Measurements from ENCODE around the gene MYL5. TPM values are rescaled to one million over a fixed set of nuclear protein-coding genes. Genes with fewer than 3 reads are reported as not detected.

Gene MYL5
- total and polyA plus RNA-seq, 2 of the 13 experiments (the other 11 are each of a cell fraction or from before 2014, with no cell fraction given): 6.5 to 16.0 TPM

DNA sequence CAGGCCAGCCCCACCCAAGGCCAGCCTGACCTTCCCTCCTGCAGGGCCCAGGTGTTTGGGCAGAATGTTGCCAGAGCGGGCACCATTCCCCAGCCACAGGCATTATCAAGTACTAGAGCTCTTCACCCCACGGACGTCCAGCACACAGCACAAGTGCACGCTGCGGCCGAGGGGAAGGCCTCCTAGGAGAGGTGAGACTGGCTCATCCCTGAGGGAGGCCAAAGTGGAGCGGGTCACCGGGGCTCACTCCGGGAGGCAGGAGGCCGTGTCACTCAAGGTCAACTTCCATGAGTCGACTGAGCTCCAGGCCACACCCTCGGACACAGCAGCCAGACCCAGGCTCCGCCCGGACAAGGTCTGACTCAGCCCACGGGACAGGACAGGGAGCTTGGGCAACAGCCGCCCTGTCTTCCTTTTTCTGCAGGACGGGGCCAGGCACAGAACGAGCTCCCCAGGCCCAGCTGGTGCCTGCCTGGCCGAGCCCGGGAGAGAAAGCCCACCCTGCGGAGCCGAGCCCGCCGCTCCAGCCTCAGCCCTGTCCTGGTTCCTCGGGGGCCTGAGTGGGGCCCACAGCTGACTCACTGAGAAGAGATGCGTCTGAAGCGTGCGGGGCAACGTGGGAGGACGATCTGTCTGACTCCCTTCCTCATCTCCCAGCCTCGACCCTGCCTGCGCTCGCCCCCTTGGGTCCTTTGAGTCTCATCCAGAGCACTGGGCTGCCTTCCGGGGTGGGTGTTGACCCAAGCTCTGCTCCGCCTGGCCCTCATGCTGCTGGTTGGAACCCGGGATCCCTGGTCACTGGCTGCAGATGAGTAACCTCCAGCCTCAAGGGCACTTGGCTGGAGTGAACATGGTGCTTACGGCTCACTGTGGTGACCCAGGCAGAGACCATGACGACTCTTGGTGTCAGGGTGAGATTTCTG lies 13.0 kb downstream of the MYL5 start (continued):
- TF ChIP-seq, protein P1, sequence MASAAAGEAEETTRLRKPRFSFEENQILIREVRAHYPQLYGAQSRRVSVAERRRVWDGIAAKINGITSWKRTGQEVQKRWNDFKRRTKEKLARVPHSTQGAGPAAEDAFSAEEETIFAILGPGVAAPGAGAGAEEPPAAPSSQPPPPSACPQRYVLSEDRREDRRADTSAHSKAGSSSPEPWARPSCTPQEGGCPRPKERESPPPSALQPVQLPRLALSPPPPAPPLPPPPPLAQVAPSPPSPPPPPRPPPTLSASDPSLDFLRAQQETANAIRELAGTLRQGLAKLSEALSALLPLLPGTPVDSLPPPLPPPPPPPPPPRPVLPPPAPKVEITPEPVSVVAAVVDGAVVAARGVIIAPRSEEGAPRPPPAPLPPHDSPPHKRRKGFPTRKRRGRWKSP (CRISPR knock-in tag; IDR thresholded peaks at IDR 0.05): no peak
- TF ChIP-seq KDM4B (CRISPR knock-in tag; IDR thresholded peaks at IDR 0.05) (no peak; the same call in 1 of the 2 replicates), NONO (IDR thresholded peaks at IDR 0.05) (no peak), NONO (CRISPR knock-in tag; conservative IDR thresholded peaks at IDR 0.05) (peak; percentile 39), GABPA (IDR thresholded peaks at IDR 0.05; ENCODE audit: low read depth, low read length) (no peak), GABPA (CRISPR knock-in tag; IDR thresholded peaks at IDR 0.05; ENCODE audit: low read depth) (no peak), ERF (CRISPR knock-in tag; IDR thresholded peaks at IDR 0.05) (no peak; the same call in none of the 2 replicates), ZNF430 (CRISPR knock-in tag; IDR thresholded peaks at IDR 0.05) (no peak; the same call in 1 of the 2 replicates), NR3C1 (CRISPR knock-in tag; IDR thresholded peaks at IDR 0.05) (no peak), NKX3-1 (CRISPR knock-in tag; IDR thresholded peaks at IDR 0.05) (peak; percentile 70; the same call in 1 of the 2 replicates), CEBPG (CRISPR knock-in tag; IDR thresholded peaks at IDR 0.05) (peak; percentile 69), DNMT3B (CRISPR knock-in tag; conservative IDR thresholded peaks at IDR 0.05) (peak; percentile 85; the same call in 1 of the 2 replicates), ZNF780A (CRISPR knock-in tag; IDR thresholded peaks at IDR 0.05) (no peak), ZNF251 (CRISPR knock-in tag; IDR thresholded peaks at IDR 0.05) (no peak)
- TF ChIP-seq, protein P2, sequence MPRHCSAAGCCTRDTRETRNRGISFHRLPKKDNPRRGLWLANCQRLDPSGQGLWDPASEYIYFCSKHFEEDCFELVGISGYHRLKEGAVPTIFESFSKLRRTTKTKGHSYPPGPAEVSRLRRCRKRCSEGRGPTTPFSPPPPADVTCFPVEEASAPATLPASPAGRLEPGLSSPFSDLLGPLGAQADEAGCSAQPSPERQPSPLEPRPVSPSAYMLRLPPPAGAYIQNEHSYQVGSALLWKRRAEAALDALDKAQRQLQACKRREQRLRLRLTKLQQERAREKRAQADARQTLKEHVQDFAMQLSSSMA (CRISPR knock-in tag; IDR thresholded peaks at IDR 0.05): 0 out of 2 replicates have a peak, but pooled peaks have one; percentile 28
- TF ChIP-seq, protein P3, sequence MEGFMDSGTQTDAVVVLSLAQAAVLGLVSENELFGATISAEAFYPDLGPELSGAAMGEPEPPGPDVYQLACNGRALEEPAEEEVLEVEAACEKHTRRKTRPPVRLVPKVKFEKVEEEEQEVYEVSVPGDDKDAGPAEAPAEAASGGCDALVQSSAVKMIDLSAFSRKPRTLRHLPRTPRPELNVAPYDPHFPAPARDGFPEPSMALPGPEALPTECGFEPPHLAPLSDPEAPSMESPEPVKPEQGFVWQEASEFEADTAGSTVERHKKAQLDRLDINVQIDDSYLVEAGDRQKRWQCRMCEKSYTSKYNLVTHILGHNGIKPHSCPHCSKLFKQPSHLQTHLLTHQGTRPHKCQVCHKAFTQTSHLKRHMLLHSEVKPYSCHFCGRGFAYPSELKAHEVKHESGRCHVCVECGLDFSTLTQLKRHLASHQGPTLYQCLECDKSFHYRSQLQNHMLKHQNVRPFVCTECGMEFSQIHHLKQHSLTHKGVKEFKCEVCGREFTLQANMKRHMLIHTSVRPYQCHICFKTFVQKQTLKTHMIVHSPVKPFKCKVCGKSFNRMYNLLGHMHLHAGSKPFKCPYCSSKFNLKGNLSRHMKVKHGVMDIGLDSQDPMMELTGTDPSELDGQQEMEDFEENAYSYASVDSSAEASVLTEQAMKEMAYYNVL (CRISPR knock-in tag; IDR thresholded peaks at IDR 0.05; ENCODE audit: borderline replicate concordance): 0 out of 2 replicates have a peak, but pooled peaks have one; percentile 38
- TF ChIP-seq, protein P4, sequence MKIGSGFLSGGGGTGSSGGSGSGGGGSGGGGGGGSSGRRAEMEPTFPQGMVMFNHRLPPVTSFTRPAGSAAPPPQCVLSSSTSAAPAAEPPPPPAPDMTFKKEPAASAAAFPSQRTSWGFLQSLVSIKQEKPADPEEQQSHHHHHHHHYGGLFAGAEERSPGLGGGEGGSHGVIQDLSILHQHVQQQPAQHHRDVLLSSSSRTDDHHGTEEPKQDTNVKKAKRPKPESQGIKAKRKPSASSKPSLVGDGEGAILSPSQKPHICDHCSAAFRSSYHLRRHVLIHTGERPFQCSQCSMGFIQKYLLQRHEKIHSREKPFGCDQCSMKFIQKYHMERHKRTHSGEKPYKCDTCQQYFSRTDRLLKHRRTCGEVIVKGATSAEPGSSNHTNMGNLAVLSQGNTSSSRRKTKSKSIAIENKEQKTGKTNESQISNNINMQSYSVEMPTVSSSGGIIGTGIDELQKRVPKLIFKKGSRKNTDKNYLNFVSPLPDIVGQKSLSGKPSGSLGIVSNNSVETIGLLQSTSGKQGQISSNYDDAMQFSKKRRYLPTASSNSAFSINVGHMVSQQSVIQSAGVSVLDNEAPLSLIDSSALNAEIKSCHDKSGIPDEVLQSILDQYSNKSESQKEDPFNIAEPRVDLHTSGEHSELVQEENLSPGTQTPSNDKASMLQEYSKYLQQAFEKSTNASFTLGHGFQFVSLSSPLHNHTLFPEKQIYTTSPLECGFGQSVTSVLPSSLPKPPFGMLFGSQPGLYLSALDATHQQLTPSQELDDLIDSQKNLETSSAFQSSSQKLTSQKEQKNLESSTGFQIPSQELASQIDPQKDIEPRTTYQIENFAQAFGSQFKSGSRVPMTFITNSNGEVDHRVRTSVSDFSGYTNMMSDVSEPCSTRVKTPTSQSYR (CRISPR knock-in tag; IDR thresholded peaks at IDR 0.05; ENCODE audit: borderline replicate concordance): no peak; the same call in 1 of the 2 replicates
- TF ChIP-seq, protein P5, sequence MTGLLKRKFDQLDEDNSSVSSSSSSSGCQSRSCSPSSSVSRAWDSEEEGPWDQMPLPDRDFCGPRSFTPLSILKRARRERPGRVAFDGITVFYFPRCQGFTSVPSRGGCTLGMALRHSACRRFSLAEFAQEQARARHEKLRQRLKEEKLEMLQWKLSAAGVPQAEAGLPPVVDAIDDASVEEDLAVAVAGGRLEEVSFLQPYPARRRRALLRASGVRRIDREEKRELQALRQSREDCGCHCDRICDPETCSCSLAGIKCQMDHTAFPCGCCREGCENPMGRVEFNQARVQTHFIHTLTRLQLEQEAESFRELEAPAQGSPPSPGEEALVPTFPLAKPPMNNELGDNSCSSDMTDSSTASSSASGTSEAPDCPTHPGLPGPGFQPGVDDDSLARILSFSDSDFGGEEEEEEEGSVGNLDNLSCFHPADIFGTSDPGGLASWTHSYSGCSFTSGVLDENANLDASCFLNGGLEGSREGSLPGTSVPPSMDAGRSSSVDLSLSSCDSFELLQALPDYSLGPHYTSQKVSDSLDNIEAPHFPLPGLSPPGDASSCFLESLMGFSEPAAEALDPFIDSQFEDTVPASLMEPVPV (CRISPR knock-in tag; IDR thresholded peaks at IDR 0.05): no peak
- TF ChIP-seq, protein P6, sequence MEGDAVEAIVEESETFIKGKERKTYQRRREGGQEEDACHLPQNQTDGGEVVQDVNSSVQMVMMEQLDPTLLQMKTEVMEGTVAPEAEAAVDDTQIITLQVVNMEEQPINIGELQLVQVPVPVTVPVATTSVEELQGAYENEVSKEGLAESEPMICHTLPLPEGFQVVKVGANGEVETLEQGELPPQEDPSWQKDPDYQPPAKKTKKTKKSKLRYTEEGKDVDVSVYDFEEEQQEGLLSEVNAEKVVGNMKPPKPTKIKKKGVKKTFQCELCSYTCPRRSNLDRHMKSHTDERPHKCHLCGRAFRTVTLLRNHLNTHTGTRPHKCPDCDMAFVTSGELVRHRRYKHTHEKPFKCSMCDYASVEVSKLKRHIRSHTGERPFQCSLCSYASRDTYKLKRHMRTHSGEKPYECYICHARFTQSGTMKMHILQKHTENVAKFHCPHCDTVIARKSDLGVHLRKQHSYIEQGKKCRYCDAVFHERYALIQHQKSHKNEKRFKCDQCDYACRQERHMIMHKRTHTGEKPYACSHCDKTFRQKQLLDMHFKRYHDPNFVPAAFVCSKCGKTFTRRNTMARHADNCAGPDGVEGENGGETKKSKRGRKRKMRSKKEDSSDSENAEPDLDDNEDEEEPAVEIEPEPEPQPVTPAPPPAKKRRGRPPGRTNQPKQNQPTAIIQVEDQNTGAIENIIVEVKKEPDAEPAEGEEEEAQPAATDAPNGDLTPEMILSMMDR (CRISPR knock-in tag; IDR thresholded peaks at IDR 0.05): peak; percentile 19; the same call in 1 of the 2 replicates
